AG09319 (cell line): ENCODE measurements around the gene SLC7A6.

Experiments
- DNase-seq: peaks from one replicate; pipeline ENCODE4 v3.0.0-alpha.2; 2010; ENCODE audit warnings: low read depth; ENCODE audit errors: extremely low read depth
- CTCF ChIP-seq: IDR thresholded peaks from 2 replicates; pipeline ENCODE4 v1.5.1; 2011; ENCODE audit warnings: low read depth, mild to moderate bottlenecking, inconsistent platforms, low read length, moderate library complexity

The SLC7A6 gene

GRCh38 chr16:68289621-68290329 is 25.4 kb downstream of the SLC7A6 start:
- TF ChIP-seq CTCF: no peak
- DNase-seq: no peak

- no peak for DNase-seq
- no peak for TF ChIP-seq CTCF
These were observed 26.1 kb downstream of the SLC7A6 start for GRCh38 chr16:68290450-68290849.

- TF ChIP-seq CTCF: no peak
- no peak for DNase-seq
These were observed 26.9 kb downstream of the SLC7A6 start for GRCh38 chr16:68291227-68291626.

- no peak for TF ChIP-seq CTCF
- DNase-seq: no peak
These were observed 28.1 kb downstream of the SLC7A6 start for GRCh38 chr16:68292425-68292824.

GRCh38 chr16:68296291-68296690 is 32.0 kb downstream of the SLC7A6 start:
- TF ChIP-seq CTCF: no peak
- no peak for DNase-seq

GRCh38 chr16:68296693-68297092 is 32.4 kb downstream of the SLC7A6 start:
- DNase-seq: no peak
- no peak for TF ChIP-seq CTCF

- no peak for DNase-seq
- TF ChIP-seq CTCF: no peak
These were observed 33.6 kb downstream of the SLC7A6 start for GRCh38 chr16:68297908-68298307.
